WERI-Rb-1 (cell line): ENCODE measurements around the gene JDP2.

ENCODE experiments used
- DNase-seq: peaks from one replicate; pipeline ENCODE4 v3.0.0-alpha.2; 2020
- H3K27ac ChIP-seq: fragments of 250-450 bp; sonication (Bioruptor Pico); 2 replicates; pipeline ENCODE4 v1.5.1; 2020; ENCODE audit warnings: mild to moderate bottlenecking, moderate library complexity
- H3K27me3 ChIP-seq: fragments of 250-450 bp; sonication (Bioruptor Pico); 2 replicates; pipeline ENCODE4 v1.5.1; 2021; ENCODE audit warnings: mild to moderate bottlenecking, low read depth, moderate library complexity; ENCODE audit not compliant: insufficient read depth, severe bottlenecking
- H3K36me3 ChIP-seq: fragments of 250-450 bp; sonication (Bioruptor Pico); 2 replicates; pipeline ENCODE4 v1.5.1; 2020; ENCODE audit warnings: mild to moderate bottlenecking, moderate library complexity
- H3K4me3 ChIP-seq: 2 replicates; pipeline ENCODE4 v1.5.1; 2011; ENCODE audit warnings: low read depth, mild to moderate bottlenecking, control low read depth, low read length
- H3K9me3 ChIP-seq: fragments of 250-450 bp; sonication (Bioruptor Pico); 2 replicates; pipeline ENCODE4 v1.5.1; 2021; ENCODE audit warnings: mild to moderate bottlenecking, moderate library complexity; ENCODE audit not compliant: severe bottlenecking
- CTCF ChIP-seq: IDR thresholded peaks from 2 replicates; pipeline ENCODE4 v1.5.1; 2011; ENCODE audit warnings: low read depth, mild to moderate bottlenecking, control low read depth, inconsistent platforms, low read length

JDP2 gene

GRCh38 chr14:75383721-75384120, 44.1 kb upstream of the JDP2 start:
- no peaks in the 10 kb centered on the region for H3K27me3 ChIP-seq
- no peaks in the 10 kb centered on the region for H3K9me3 ChIP-seq
- no peak overlapping the region for H3K4me3 ChIP-seq
- H3K36me3 ChIP-seq = no peaks in the 10 kb centered on the region
- DNase-seq = no peak
- H3K27ac ChIP-seq = no peak overlapping the region
- no peak for TF ChIP-seq CTCF

GRCh38 chr14:75389679-75390078, 38.1 kb upstream of the JDP2 start:
- Histone ChIP-seq H3K9me3 (no peaks in the 10 kb centered on the region), H3K27ac (no peak overlapping the region), H3K36me3 (no peaks in the 10 kb centered on the region), H3K4me3 (no peak overlapping the region), H3K27me3 (no peaks in the 10 kb centered on the region)
- no peak for TF ChIP-seq CTCF
- DNase-seq = no peak

- Histone ChIP-seq H3K27ac (no peak overlapping the region), H3K27me3 (no peaks in the 10 kb centered on the region), H3K9me3 (no peaks in the 10 kb centered on the region), H3K4me3 (no peak overlapping the region), H3K36me3 (no peaks in the 10 kb centered on the region)
- no peak for DNase-seq
- TF ChIP-seq CTCF = no peak
Measured at GRCh38 chr14:75390183-75390582, 37.6 kb upstream of the JDP2 start.

- no peak for DNase-seq
- Histone ChIP-seq H3K4me3 (no peak overlapping the region), H3K27me3 (no peaks in the 10 kb centered on the region), H3K36me3 (no peaks in the 10 kb centered on the region), H3K9me3 (no peaks in the 10 kb centered on the region), H3K27ac (no peak overlapping the region)
- no peak for TF ChIP-seq CTCF
Measured at GRCh38 chr14:75391953-75392352, 35.9 kb upstream of the JDP2 start.

- no peaks in the 10 kb centered on the region for H3K36me3 ChIP-seq
- DNase-seq = no peak
- H3K4me3 ChIP-seq = no peak overlapping the region
- H3K27ac ChIP-seq = no peak overlapping the region
- no peaks in the 10 kb centered on the region for H3K9me3 ChIP-seq
- no peak for TF ChIP-seq CTCF
- no peaks in the 10 kb centered on the region for H3K27me3 ChIP-seq
Measured at GRCh38 chr14:75392686-75393641, 34.9 kb upstream of the JDP2 start.
